Measurements from ENCODE around the gene C16orf87.
"Not testable (repeated sequence)": the region's sequence is repeated elsewhere in the genome, so short reads cannot be mapped to it uniquely, and the experiment has no call there.

C16orf87 gene, protein sequence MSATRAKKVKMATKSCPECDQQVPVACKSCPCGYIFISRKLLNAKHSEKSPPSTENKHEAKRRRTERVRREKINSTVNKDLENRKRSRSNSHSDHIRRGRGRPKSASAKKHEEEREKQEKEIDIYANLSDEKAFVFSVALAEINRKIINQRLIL

DNA sequence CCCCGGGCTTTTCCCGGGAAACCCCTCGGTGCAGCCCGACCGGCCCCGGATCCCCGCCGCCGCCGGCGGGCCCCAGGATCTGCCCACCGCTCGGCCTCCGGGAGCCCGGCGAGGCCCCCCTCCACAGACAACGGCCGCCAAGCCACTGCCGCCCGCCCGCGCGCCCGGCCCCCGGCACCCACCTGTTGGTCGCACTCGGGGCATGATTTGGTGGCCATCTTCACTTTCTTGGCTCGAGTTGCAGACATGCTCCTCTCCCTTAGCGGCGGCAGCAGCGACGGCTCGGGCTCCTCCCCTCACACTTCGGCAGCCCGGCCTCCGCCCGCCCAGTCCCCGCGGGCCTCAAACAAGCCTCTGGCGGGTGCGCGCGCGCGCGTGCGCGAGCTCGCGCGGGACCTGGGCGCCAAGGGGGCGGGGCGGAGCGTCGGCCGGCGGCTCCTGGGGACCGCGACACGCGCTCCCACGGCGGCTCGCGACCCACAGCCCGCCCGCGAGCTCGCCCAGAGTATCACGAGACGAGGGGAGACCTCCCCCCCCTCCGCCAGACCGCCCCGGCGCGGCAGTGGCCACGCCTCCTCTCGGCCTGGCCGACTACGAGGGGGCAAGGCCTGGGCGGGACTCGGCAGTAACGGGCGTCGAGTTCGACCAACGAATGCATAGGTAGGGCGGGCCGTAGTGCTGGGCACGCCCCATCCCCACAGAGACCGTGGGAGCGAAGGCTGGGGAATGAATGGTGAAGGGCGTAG lies at the start of gene C16orf87:
Gene C16orf87 (minus strand): TSS at position 279 of the 746 bp plus-strand sequence. CDS start 31 bp downstream, at position 248.
- peak; percentile 67 to 82 (median 69) for DNase-seq (ENCODE audit: low read depth in 2 of 3, low spot score in 2 of 3)

DNA sequence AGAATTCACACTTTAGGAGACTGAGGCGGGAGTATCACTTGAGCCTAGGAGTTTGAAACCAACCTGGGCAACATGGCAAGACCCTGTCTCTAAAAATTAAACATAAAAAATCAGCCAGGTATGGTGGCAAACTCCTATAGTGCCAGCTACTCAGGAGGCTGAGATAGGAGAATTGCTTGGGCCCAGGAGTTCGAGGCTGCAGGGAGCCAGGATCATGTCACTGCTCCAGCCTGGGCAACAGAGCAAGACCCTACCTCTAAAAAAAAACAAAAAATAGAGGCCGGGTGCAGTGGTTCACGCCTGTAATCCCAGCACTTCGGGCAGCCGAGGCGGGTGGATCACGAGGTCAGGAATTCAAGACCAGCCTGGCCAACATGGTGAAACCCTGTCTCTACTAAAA lies 44.3 kb upstream of the C16orf87 start:
- DNase-seq (ENCODE audit: low read depth in 2 of 3, low spot score in 2 of 3): no peak

DNA sequence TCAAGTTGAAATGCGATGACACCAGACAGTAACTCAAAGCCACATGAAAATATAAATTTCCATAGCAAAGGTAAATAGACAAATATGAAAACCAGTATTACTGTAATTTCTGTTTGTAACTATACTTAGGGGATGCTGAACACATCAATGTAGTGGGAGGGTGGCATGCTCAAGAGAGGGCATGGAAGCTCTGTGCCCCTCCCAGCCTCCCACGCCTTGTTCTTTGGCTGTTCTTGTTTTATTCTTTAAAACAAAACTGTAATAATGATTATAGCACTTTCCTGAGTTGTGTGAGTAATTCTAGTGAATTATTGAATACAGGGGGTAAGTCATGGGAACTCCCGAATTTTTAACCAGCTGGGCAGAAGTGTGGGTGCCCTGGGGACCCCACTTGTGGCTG lies 42.2 kb upstream of the C16orf87 start:
- no peak for DNase-seq (ENCODE audit: low read depth in 2 of 3, low spot score in 2 of 3)

DNA sequence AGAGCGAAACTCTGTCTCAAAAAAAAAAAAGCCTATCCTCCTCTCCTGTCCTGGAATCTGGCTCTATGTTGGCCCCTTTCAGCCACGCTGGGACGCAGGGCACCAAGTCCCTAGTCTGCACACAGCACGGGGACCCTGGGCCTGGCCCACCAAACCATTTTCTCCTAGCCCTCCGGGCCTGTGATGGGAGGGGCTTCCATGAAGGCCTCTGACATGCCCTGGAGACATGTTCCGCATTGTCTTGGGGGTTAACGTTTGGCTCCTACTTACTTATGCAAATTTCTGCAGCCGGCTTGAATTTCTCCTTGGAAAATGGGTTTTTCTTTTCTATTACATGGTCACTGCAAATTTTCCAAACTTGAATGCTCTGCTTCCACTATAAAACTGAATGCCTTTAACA lies 40.6 kb upstream of the C16orf87 start:
- DNase-seq (ENCODE audit: low read depth in 2 of 3, low spot score in 2 of 3): no peak

DNA sequence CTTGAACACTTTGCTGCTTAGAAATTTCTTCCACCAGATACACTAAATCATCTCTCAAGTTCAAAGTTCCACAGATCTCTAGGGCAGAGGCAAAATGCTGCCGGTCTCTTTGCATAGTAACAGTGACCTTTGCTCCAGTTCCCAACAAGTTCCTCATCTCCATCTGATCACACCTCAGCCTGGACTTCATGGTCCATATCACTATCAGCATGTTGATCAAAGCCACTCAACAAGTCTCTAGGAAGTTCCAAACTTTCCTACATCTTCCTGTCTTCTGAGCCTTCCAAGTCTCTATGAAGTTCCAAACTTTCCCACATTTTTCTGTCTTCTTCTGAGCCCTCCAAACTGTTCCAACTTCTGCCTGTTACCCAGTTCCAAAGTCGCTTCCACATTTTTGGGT lies 37.9 kb upstream of the C16orf87 start:
- not testable (repeated sequence) for DNase-seq (ENCODE audit: low read depth in 2 of 3, low spot score in 2 of 3)

DNA sequence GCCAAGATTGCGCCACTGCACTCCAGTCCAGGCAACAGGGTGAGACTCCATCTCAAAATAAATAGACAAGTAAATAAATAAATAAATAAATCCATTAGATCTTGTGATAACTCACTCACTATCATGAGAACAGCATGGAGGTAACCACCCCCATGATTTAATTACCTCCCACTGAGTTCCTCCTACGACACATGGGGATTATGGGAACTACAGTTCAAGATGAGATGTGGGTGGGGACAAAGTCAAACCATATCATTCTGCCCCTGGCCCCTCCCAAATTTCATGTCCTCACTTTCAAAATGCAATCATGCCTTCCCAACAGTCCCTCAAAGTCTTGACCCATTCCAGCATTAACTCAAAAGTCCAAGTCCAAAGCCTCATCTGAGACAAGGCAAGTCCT lies 36.5 kb upstream of the C16orf87 start:
- not testable (repeated sequence) for DNase-seq (ENCODE audit: low read depth in 2 of 3, low spot score in 2 of 3)

DNA sequence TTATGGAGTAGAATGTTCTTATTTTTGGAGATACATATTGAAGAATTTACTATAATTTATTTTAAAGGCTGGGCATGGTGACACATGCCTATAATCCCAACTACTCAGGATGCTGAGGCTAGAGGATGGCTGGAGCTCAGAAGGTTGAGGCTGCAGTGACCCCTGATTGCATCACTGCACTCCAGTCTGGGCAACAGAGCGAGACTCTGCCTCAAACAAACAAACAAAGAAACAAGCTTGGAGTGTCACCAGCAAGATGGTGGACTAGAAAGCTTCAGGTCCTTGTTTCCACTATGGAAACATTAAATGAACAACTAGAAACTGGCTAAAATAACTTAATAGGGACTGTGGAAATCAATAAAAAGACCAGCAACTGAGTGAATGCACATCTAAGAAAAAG lies 35.3 kb upstream of the C16orf87 start:
- DNase-seq (ENCODE audit: low read depth in 2 of 3, low spot score in 2 of 3): no peak

DNA sequence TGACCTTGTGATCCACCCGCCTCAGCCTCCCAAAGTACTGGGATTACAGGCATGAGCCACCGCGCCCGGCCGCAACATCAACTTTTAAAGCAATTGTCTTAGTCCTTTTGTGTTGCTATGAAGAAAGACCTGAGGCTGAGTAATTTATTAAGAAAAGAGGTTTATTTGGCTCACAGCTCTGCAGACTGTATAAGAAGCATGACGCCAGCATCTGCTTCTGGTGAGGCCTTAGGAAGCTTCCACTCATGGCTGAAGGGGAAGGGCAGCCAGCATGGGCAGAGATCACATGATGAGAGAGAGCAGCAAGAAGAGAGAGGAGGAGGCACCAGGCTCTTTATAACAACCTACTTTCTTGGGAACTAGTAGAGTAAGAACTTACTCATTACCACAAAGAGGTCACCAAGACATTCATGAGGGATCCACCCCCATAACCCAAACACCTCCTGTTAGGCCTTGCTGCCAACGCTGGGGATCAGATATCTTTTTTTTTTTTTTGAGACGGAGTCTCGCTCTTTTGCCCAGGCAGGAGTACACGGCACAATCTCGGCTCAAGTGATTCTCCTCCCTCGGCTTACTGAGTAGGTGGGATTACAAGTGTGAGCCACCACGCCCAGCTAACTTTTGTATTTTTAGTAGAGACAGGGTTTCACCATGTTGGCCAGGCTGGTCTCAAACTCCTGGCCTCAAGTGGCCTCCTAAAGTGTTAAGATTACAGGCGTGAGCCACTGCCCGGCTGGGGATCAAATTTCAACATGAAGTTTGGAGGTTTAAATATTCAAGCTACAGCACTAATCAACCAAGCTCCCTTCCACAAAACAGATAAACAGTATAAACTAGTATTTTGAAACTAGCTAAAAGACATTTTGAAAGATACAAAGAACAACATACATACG lies 31.8 kb upstream of the C16orf87 start:
- no peak for DNase-seq (ENCODE audit: low read depth in 2 of 3, low spot score in 2 of 3)

DNA sequence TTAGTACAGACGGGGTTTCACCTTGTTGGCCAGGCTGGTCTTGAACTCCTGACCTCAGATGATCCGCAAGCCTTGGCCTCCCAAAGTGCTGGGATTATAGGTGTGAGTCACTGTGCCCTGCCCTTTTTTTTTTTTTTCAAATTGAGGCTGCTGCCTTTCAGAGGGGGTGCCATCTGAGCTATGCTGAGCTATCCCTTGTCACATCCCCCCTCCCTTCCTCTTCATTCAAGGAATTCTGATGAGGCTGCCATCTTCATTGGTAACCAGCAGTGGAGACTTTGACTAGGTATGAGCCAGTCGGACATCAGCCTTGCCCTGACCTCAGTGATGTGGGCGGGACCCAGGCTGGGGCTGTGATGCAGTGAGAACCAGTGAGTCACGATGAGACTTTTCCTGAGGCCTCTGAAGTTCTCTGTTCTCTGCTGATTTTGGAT lies 28.8 kb upstream of the C16orf87 start:
- DNase-seq (ENCODE audit: low read depth in 2 of 3, low spot score in 2 of 3): no peak

DNA sequence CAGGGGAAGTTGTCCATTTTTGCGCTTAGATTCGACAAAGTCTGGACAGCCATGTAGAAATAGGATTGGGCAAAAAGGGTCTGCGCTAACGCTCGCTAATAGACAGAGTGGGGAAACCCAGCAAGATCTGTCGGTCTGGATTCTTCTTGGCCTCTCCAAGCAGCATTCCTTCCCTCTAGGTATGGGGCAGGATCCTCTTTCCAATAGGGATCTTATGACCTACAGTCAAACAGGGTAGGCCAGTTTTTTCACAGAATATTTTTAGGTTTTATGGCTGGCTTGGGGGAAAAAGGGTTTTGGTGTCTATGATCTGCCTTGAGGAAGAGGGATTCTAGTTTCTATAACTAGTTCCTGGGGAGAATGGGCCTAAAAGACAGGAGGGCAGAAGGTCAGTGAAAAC lies 27.2 kb upstream of the C16orf87 start:
- DNase-seq (ENCODE audit: low read depth in 2 of 3, low spot score in 2 of 3): no peak

DNA sequence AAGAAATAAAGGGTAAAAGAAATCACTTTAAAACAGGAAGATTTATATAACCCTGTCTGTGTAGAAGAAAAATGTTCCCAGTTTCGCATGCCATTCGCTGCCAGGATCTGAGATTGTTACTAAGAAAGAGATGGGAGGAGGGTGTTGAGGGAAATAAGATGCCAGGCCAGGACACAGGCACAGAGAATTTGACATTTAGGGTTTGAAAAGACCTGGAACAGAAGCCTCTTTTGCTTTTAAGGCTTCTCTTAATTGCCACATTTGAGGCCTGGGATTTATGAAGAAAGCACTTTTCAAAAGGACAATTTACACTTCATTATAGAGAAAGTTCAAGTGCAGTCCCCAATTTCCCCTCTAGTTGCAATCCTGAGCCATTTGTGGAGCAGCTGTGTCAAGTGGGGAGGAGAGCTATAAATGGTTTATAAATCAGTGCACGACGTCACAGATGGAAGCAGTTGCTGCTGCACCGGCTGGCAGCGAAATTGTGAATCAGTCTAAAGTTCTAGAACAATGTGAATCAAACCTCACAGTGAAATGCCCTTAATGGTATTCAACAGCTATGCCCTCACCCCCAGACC lies 26.5 kb upstream of the C16orf87 start:
- no peak for DNase-seq (ENCODE audit: low read depth in 2 of 3, low spot score in 2 of 3)

DNA sequence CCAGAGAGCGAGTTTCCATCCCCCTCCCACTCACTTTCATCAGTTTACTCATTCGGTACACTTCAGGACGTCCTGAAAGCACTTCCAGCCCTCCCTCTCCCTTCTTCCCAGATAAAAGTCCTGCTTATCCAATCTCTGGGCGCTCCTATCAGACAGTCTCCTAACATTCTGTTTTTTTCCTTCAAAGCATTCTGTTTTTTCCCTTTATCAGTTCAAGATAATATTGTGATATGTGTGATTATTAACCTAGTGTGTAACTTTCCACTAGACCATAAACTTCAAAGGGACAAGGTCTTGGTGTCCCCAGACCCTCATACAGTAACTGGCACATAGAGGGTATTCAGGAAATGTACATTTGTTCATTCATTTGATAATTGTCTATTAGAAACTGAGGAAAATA lies 24.4 kb upstream of the C16orf87 start:
- DNase-seq (ENCODE audit: low read depth in 2 of 3, low spot score in 2 of 3): no peak

DNA sequence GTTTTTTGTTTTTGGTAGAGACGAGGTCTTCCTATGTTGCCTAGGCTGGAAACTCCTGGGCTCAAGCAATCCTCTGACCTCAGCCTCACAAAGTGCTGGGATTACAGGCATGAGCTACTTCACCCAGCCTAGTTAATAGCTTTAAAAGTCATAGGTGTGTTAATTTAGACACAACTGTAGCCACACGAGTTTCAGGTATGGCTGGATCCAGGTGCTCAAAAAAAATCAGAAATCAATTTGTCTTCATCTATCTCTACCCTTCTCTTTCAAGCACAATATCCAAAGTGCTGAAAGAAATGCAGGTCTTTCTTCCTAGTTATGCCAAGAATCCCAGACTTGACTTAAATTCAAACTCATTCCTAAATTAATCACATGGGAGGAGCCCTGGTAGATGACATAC lies 23.9 kb upstream of the C16orf87 start:
- DNase-seq (ENCODE audit: low read depth in 2 of 3, low spot score in 2 of 3): no peak

DNA sequence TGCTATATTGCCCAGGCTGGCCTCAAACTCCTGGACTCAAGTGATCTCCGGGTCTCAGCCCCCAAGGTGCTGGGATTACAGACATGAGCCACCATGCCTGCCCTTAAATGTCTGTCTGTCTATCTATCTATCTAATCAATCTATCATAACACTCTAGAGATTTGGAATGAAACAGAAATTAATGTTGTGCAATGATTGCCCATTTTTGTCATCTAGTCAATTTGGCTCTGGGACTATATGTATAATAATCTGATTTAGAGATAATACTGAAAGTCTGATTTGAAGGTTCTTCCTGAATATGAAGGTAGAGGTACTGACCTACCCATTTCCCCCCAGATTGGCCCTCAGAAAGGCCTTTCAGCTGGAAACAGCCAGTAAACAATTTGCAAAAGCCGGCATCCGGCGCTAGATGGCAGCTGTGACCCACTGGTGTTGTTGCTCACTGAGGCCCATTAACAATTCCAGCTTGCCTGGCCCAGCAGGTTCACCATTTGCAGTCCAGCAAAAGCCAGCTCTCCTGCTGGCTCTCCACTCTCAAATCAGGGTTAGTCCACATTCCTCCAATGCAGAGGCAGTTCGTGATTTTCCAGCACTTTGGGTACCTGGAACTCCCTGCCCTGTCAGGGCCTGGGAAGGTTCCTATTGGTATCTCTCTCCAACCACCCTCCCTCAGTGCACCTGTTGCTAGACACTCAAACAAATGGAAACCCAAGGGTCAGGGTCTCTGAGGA lies 22.9 kb upstream of the C16orf87 start:
- peak in 2 of 3 experiments; percentile 14 to 29 for DNase-seq (ENCODE audit: low read depth in 2 of 3, low spot score in 2 of 3)

DNA sequence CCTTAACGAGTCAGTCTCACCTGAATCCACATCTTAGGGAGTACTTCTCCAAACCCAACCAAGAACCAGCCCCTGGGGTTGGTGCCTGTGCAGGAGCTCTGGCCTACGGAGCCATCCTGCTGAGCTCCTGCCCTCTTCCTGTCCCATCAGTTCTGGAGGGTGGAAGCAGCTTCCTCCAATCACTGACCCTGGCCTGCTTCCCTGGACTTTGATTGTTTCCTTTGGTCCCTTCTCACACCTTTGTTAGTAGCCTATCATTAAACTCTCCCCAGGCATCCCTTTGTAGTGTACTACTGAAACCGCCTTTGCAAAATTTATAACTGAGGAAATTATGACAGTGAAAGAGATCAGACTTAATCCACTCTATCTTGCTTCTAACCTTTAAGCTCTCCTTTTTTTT lies 21.1 kb upstream of the C16orf87 start:
- no peak for DNase-seq (ENCODE audit: low read depth in 2 of 3, low spot score in 2 of 3)

DNA sequence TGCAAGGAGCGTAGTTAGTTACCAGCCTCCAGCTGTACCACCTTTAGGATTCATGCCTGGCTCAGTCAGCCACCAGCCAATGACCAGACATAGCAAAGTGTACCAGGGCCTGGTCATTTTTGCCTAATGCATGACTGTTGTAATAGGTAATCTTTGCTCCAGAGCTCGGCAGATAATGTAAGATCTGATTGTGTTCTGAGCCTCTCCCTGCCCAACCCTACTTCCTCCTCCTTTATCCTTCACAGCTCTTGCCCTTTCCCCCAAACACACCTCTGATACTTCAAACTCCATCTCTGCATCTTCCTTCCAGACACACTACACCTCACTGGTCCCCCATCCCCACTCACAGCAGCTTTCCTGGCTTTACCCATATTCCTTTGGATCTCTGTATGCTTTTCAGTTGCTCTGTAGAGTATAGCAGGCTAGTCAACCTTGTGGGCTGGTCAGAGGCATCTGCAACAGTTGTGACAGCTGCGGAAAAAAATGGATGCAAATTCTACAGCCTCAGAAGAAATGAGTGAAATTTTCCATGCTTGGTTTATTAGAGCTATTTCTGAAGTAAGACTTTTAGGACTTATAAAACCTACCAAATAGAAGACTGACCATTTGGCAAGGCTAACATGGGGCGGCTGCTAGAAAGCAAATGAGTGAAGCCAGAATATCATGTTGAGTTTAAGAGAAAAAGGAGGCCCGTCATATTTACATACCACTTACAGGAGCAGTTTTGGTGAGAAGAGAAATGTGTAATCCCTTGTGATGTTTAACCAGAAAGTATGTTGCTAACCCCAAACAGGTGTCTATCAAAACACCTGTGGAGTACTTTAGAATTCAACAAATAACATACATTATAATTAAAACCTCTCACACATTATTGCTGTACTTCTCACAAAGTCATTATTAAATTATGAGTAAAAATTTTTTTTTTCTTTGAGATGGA lies 19.9 kb upstream of the C16orf87 start:
- DNase-seq (ENCODE audit: low read depth in 2 of 3, low spot score in 2 of 3): no peak

DNA sequence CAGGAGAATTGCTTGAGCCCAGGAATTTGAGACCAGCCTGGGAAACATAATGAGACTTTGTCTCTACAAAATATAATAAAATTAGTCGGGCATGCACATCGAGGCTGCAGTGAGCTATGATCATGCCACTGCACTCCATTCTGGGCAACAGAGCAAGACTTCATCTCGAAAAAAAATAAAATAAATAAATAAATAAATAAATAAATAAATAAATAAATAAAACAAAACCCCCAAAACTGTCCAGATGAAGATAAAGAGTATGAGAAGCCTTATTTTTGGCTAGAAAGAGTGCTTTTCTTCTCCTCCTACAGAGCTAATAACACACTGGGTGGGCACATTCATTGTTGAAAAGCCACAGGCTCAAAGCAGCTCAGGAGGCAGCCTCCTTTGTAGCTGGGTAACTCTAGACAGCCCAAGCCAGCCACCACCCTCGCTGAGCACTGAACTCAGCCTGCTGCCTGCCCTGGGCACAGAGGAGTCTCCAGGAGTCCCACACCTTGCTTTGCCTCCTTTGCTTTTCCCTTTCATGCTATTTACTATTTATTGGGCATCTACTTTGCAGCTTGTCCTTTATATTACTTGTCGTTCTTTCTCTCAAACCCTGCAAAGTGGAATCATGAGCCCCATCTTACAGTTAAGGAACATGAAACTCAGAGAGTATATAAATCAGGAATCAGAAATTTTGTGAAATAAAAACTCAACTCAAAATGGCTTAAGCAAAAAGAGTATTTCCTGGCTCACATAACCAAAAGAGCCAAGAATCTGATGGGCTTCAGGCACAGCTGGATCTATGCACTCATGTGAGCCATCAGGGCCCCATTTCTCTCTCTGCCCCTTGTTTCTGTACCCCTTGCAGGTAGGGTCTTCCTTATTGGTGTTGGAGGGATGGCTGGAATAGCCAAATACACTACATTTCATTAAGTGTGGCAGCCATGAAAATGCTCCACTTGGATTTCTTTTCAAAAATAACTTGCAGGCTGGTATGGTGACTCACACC lies 18.1 kb upstream of the C16orf87 start:
- DNase-seq (ENCODE audit: low read depth in 2 of 3, low spot score in 2 of 3): no peak

DNA sequence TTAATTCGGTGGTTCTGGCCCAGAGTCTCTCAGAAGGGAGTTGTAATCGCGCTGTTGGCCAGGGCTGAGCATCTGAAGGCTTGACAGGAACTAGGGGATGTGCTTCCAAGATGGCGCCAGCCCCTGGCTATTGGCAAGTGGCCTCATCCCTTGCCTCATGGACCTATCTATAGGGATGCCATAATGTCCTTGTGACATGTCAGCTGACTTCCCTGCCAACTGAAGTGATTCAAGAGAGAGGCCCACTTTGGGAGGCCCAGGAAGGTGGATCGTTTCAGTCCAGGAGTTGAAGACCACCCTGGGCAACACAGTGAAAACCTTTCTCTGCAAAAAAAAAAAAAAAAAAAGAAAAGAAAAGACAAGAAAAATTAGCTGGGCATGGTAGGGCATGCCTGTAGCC lies 15.0 kb upstream of the C16orf87 start:
- no peak for DNase-seq (ENCODE audit: low read depth in 2 of 3, low spot score in 2 of 3)

DNA sequence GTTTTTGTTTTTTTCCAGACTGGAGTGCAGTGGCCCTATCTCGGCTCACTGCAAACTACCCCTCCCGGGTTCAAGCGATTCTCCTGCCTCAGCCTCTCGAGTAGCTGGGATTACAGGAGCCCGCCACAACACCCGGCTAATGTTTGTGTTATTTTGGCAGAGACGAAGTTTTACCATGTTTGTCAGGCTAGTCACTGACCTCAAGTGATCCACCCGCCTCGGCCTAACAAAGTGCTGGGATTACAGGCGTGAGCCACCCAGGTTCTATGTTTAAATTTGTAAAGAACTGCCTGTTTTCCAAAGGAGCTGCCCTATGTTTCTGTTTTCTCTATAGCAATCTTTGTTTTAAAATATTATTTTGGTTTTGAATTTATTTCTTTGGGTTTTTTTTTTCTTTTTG lies 13.8 kb upstream of the C16orf87 start:
- DNase-seq (ENCODE audit: low read depth in 2 of 3, low spot score in 2 of 3): no peak
